Sciatic nerve (tissue), 2 donors: ENCODE measurements around the gene EEF1AKMT4. TPM values are rescaled to one million over a fixed set of nuclear protein-coding genes. Genes with fewer than 3 reads are reported as not detected.

Experiments
- ATAC-seq: fragments of 200-7000 bp; cut with Tn5 transposase; one replicate; pipeline ENCODE4 v1.9.1; 2020; ENCODE audit warnings: mild to moderate bottlenecking, moderate library complexity
- DNase-seq: peaks from one replicate; pipeline ENCODE4 v3.0.0-alpha.2; 2020; ENCODE audit warnings: low spot score
- intact Hi-C: fragments of 100-400 bp; cut with DNase I; formaldehyde crosslinking; loops from one replicate; pipeline ENCODE4 v1.14.2; 2022
- microRNA-seq: library from miRNA; unstranded; fragments of <30 nt; microRNA quantifications from one replicate; pipeline ENCODE4 v1.2.0, GENCODE V29; 2020
- total RNA-seq: library from RNA; stranded (reverse); fragmentation: NEBNext Ultra II Directional; extraction: Animal tissue kit (Norgen Biotek cat#: 25700); gene quantifications from one replicate; pipeline ENCODE4 v1.2.1, GENCODE V29; 2021
- donor health status: DM: no; HTN: no; CAD: no.
- donor health status: DM: no; HTN: no; CAD: no.

The EEF1AKMT4 gene
- total RNA-seq, 1 donor from 2014 or later, result 1.3 TPM

DNA sequence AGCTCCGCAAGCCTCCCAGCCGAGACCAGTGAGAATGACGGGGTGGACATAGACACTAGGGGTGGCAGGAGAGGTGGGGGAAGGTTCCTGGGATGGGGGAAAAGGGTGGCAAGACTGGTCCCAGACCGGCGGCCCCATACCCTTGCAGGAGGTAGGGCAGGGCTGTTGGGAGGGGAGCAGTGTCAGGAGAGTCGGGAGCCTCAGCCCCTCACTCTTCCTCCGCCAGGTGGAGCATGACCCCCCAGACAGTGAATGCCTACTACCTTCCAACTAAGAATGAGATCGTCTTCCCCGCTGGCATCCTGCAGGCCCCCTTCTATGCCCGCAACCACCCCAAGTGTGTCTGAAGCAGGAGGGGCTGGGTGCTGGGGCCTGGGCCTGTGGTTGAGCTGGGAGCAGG is 40.9 kb downstream of the EEF1AKMT4 start:
- intact Hi-C loops, result no loop called here
- ATAC-seq (no peak), DNase-seq (no peak)

DNA sequence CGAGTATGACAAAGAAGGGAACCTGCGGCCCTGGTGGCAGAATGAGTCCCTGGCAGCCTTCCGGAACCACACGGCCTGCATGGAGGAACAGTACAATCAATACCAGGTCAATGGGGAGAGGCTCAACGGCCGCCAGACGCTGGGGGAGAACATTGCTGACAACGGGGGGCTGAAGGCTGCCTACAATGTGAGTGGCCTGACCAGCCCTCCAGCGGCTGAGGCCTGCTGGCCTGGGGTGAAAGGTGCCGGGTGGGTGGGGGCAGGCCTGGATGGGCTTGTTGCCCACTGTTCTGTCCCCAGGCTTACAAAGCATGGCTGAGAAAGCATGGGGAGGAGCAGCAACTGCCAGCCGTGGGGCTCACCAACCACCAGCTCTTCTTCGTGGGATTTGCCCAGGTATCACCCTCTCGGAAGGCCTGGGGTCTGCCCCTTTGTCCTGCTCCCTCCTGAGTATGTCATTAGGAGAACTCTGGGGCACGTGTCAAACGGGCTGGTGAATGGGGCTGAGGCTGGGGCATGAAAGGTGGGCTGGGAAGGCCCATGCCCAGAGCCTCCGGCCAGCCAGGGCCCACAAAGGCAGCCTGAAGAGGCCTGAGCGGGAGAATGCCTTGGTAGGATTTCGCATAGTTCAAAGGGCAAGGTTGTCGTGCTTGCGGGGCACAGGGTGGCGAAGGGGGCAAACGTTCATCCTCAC is 41.7 kb downstream of the EEF1AKMT4 start:
- no peak for ATAC-seq
- no peak for DNase-seq
- intact Hi-C loops, result no loop called here

DNA sequence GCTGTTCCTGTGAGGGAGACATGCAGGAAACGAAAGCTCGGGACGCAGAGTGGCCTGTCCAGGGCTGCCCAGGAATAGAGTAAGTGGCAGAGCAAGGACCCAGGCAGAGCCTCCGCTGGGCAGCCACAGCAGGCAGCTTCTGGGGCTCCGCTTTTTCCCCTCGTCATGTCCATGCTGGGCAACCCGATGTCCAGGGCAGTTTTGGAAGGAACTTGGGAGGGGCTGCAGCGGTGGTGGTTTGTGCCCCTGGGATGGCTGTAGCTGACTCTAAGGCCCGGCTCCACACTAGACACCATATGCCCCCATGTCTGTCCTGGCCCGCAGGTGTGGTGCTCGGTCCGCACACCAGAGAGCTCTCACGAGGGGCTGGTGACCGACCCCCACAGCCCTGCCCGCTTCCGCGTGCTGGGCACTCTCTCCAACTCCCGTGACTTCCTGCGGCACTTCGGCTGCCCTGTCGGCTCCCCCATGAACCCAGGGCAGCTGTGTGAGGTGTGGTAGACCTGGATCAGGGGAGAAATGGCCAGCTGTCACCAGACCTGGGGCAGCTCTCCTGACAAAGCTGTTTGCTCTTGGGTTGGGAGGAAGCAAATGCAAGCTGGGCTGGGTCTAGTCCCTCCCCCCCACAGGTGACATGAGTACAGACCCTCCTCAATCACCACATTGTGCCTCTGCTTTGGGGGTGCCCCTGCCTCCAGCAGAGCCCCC is 42.4 kb downstream of the EEF1AKMT4 start:
- intact Hi-C loops, result no loop called here
- no peak for DNase-seq
- no peak for ATAC-seq

DNA sequence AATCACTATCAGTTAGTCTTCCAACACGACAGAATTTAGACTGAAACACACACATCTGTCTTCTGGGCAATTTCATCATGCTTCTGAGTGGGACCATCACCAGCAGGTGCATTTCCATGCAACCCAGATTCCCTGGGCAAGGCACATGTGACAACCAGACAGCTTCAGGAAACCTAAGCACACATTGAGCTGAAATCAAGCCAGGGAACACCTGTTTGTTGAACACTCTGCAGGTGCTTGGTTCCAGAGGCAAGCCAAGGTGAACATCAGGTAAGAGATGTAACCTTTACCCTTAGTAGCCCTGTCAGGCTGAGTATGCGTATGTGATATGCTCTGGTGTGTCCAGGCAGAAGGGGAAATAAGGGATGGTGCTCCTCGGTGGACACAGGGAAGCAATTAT is 46.3 kb downstream of the EEF1AKMT4 start:
- DNase-seq (no peak), ATAC-seq (no peak)
- intact Hi-C loops, result no loop called here

GRCh38 chr3:184296616-184297015 is 47.1 kb downstream of the EEF1AKMT4 start:
- intact Hi-C loops, result no loop called here
- ATAC-seq (no peak), DNase-seq (no peak)

DNA sequence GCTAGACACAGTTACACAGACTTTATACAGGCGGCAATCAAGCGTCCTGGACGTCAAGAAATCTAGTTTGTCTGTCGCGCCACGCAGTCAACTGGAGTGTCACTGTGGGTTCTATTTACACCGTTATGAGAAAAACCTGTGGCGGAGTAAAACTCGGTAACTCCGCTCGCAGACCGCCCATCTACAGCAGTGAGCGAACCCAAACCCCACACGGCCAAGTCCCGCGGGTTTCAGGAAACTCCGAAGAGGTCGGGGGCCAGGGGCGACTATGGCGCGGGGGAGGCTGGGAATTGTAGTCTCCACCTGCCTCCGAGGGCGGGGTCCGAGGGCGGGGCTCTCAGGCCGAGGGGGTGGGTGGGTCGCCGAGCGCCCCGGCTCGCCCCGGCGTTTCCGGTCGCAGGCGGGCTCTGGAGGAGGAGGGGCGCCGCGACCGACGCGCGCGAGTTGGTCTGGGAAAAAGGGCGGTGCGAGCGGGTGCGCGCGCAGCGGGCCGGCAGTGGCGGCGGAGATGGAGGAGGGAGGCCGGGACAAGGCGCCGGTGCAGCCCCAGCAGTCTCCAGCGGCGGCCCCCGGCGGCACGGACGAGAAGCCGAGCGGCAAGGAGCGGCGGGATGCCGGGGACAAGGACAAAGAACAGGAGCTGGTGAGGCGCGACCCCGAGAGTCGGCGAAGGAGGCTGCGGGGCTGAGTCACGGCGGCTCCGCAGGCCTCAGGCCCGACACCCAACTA is 49.5 kb downstream of the EEF1AKMT4 start, which contains the start of gene PSMD2:
Gene PSMD2, plus strand, starts transcription at position 483 of the 729 bp plus-strand sequence. Its CDS starts 26 bp downstream, at position 509.
- ATAC-seq (peak; percentile 99), DNase-seq (peak; percentile 98)
- intact Hi-C loops, result no loop called here

- ATAC-seq (no peak), DNase-seq (no peak)
- intact Hi-C loops, result no loop called here
Measured at GRCh38 chr3:184299488-184300377, 50.3 kb downstream of the EEF1AKMT4 start.

GRCh38 chr3:184300378-184300720 is 50.9 kb downstream of the EEF1AKMT4 start:
- no peak for ATAC-seq
- intact Hi-C loops, result no loop called here
- no peak for DNase-seq

- ATAC-seq (no peak), DNase-seq (no peak)
- intact Hi-C loops, result no loop called here
Measured at GRCh38 chr3:184305577-184305976, 56.1 kb downstream of the EEF1AKMT4 start.

- no peak for DNase-seq
- no peak for ATAC-seq
- intact Hi-C loops, result no loop called here
Measured at GRCh38 chr3:184306341-184306972, 57.0 kb downstream of the EEF1AKMT4 start.

DNA sequence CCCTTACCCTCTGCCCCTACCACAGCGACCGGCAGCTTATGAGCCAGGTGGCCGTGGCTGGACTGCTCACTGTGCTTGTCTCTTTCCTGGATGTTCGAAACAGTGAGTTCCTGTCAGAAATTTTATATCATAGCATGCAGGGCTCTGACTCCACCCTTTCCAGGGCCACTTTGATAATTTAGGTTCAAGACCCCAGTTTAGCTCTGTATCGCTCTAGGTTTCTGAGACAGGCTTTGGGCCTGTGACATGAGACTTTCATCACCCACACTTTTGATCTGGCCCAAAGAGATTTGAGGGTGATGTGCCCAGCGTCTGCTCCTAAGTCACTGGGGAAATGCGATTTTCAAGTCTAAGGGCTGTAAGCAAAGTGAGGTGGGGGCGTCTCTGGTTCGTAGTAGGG is 58.4 kb downstream of the EEF1AKMT4 start:
- ATAC-seq, result no peak
- intact Hi-C loops, result no loop called here
- no peak for DNase-seq

Small RNA genes within 50 kb of the gene (microRNA-seq; reads per million reads assigned to microRNA genes)
- 1.8 reads per million for gene MIR1224

Other genes with a start within 250 kb of the EEF1AKMT4 start
- 55.8 TPM for gene ABCC5, start 231.8 kb upstream of the EEF1AKMT4 start, total RNA-seq
- gene HTR3D, start 217.9 kb upstream of the EEF1AKMT4 start, total RNA-seq, result not detected
- gene HTR3C, start 196.6 kb upstream of the EEF1AKMT4 start, total RNA-seq, result not detected
- not detected for gene HTR3E, start 152.6 kb upstream of the EEF1AKMT4 start, total RNA-seq
- 30.6 TPM for gene EIF2B5, start 114.3 kb upstream of the EEF1AKMT4 start, total RNA-seq
- 57.8 TPM for gene DVL3, start 94.3 kb upstream of the EEF1AKMT4 start, total RNA-seq
- 278 TPM for gene AP2M1, start 74.8 kb upstream of the EEF1AKMT4 start, total RNA-seq
- 67.4 TPM for gene ABCF3, start 63.5 kb upstream of the EEF1AKMT4 start, total RNA-seq
- gene VWA5B2, start 20.1 kb upstream of the EEF1AKMT4 start, total RNA-seq, result 0.53 TPM
- 16.7 TPM for gene ALG3, start 710 bp upstream of the EEF1AKMT4 start, total RNA-seq
- 0.53 TPM for gene CAMK2N2, start 11.9 kb downstream of the EEF1AKMT4 start, total RNA-seq
- gene ECE2, start 26.4 kb downstream of the EEF1AKMT4 start, total RNA-seq, result not detected
- gene PSMD2, start 49.6 kb downstream of the EEF1AKMT4 start, total RNA-seq, result 122 TPM
- gene EIF4G1, start 64.9 kb downstream of the EEF1AKMT4 start, total RNA-seq, result 248 TPM
- gene FAM131A, start 87.9 kb downstream of the EEF1AKMT4 start, total RNA-seq, result 22.6 TPM
- 24.5 TPM for gene CLCN2, start 111.9 kb downstream of the EEF1AKMT4 start, total RNA-seq
- gene POLR2H, start 112.0 kb downstream of the EEF1AKMT4 start, total RNA-seq, result 57.8 TPM
- gene THPO, start 128.5 kb downstream of the EEF1AKMT4 start, total RNA-seq, result 1.2 TPM
- 27.0 TPM for gene CHRD, start 130.4 kb downstream of the EEF1AKMT4 start, total RNA-seq